Breast epithelium (tissue), 3 donors: ENCODE measurements around the gene FUBP3.

Source experiments
- POLR2AphosphoS5 ChIP-seq, 3 donors: sonication (generic); formaldehyde crosslinking; IDR thresholded peaks; one replicate each; pipeline ENCODE4 v1.6.1; 2017; ENCODE audit warnings: antibody characterized with exemption in 3 of 3
- TF ChIP-seq, protein P1 (sequence below), 3 donors: fragments of 450-650 bp; IDR thresholded peaks; one replicate each; pipeline ENCODE4 v1.5.1; 2016 to 2017; ENCODE audit warnings: antibody characterized with exemption in 3 of 3, mild to moderate bottlenecking in 3 of 3, moderate library complexity in 3 of 3

DNA sequence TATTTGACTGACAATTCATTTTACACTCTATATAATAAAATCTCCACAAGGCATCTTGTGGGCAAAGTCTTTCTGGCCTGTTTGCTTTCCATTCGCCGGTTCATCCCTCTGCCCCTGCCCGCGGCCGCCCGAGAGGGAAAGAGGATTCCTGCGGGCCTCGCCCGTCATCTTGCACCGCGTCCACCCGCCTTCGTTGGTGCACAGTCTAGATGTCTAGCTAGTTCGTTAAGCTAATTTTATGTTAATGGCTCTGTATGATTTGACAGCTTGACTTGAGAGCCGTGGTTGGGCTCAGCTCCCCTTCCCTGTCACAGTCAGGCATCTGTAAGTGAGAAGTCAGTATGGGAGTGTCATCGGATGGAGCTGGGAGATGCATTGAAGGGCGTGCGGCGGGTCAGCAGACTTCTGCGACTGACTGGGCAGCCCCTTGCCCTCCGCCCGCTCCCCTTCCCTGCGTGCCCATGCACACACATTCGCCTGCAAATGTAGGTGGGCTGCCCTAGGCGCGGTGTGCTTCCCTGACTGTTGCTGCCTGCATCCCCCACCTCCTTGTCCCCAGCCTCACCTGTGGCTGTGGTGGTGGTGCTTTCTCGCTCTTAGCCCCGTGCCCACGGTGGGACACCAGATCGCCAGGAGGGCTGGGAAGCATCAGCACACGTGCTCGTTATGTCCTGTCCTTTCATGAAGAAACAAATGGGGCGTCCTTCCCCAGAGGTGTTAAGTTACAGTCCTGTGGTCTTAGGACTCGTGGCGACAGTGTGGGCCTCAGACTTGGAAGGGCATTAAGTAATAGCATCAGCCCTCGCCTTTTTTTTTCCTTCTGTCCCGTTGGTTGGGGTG, 59.1 kb downstream of the FUBP3 start:
- TF ChIP-seq, protein P1, sequence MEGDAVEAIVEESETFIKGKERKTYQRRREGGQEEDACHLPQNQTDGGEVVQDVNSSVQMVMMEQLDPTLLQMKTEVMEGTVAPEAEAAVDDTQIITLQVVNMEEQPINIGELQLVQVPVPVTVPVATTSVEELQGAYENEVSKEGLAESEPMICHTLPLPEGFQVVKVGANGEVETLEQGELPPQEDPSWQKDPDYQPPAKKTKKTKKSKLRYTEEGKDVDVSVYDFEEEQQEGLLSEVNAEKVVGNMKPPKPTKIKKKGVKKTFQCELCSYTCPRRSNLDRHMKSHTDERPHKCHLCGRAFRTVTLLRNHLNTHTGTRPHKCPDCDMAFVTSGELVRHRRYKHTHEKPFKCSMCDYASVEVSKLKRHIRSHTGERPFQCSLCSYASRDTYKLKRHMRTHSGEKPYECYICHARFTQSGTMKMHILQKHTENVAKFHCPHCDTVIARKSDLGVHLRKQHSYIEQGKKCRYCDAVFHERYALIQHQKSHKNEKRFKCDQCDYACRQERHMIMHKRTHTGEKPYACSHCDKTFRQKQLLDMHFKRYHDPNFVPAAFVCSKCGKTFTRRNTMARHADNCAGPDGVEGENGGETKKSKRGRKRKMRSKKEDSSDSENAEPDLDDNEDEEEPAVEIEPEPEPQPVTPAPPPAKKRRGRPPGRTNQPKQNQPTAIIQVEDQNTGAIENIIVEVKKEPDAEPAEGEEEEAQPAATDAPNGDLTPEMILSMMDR (IDR thresholded peaks at IDR 0.05) = no peak
- TF ChIP-seq POLR2AphosphoS5 (IDR thresholded peaks at IDR 0.05) = no peak
